CD4-positive, CD25-positive, alpha-beta regulatory T cell (primary cell): Measurements from ENCODE around the gene IGSF9B. TPM values are rescaled to one million over a fixed set of nuclear protein-coding genes. Genes with fewer than 3 reads are reported as not detected.
A peak's percentile ranks its signal among the peaks of the same experiment; 100 is the strongest.

ENCODE experiments used
- ATAC-seq, 2 donors: fragments of 150-1000 bp; cut with Tn5 transposase; one replicate each; pipeline ENCODE4 v1.10.0; 2021; ENCODE audit warnings: low read depth in 2 of 2, moderate number of reproducible peaks in 2 of 2, moderate library complexity in 1 of 2
- DNase-seq, 3 donors: peaks; one replicate each; pipeline versions ENCODE4 v3.0.0 to v3.0.0-alpha.2; 2012 to 2022; ENCODE audit warnings: mixed read lengths in 1 of 3
- H3K27ac ChIP-seq: one replicate; pipeline ENCODE4 v1.7.0; 2013; ENCODE audit warnings: mild to moderate bottlenecking, low read length; ENCODE audit not compliant: insufficient read depth, poor library complexity, severe bottlenecking
- H3K27me3 ChIP-seq: one replicate; pipeline ENCODE4 v1.7.0; 2013; ENCODE audit warnings: low read length; ENCODE audit not compliant: control insufficient read depth, insufficient read depth
- H3K36me3 ChIP-seq: one replicate; pipeline ENCODE4 v1.7.0; 2013; ENCODE audit warnings: mild to moderate bottlenecking, low read length, moderate library complexity; ENCODE audit not compliant: control insufficient read depth, insufficient read depth
- H3K4me1 ChIP-seq: 2 replicates; pipeline ENCODE4 v1.7.0; 2013; ENCODE audit warnings: mild to moderate bottlenecking, low read length; ENCODE audit not compliant: insufficient read depth, control insufficient read depth, poor library complexity, severe bottlenecking
- H3K4me3 ChIP-seq: one replicate; pipeline ENCODE4 v1.7.0; 2013; ENCODE audit warnings: low read depth, mild to moderate bottlenecking, low read length, moderate library complexity
- H3K9me3 ChIP-seq, 2 experiments: 1 replicate in 1 of 2; 2 replicates in 1 of 2; pipeline ENCODE4 v1.7.0; 2013; ENCODE audit warnings: low read length in 2 of 2, mild to moderate bottlenecking in 1 of 2, moderate library complexity in 1 of 2; ENCODE audit not compliant: control insufficient read depth in 2 of 2
- H3K27ac Mint-ChIP-seq, 3 donors: one replicate each; pipeline ENCODE4 v1.8.0; 2020 to 2022; ENCODE audit warnings: mild to moderate bottlenecking in 3 of 3, mixed read lengths in 3 of 3, moderate library complexity in 2 of 3
- H3K27me3 Mint-ChIP-seq: one replicate; pipeline ENCODE4 v1.8.0; 2022; ENCODE audit warnings: mild to moderate bottlenecking, mixed read lengths
- H3K36me3 Mint-ChIP-seq: one replicate; pipeline ENCODE4 v1.8.0; 2020; ENCODE audit warnings: mixed read lengths
- H3K4me1 Mint-ChIP-seq, 4 donors: one replicate each; pipeline ENCODE4 v1.8.0; 2020 to 2022; ENCODE audit warnings: mixed read lengths in 4 of 4, mild to moderate bottlenecking in 1 of 4
- H3K4me3 Mint-ChIP-seq, 4 donors: one replicate each; pipeline ENCODE4 v1.8.0; 2020 to 2022; ENCODE audit warnings: mild to moderate bottlenecking in 4 of 4, mixed read lengths in 4 of 4, moderate library complexity in 3 of 4
- H3K9me3 Mint-ChIP-seq, 7 donors: one replicate each; pipeline ENCODE4 v1.8.0; 2020 to 2022; ENCODE audit warnings: mixed read lengths in 7 of 7, mild to moderate bottlenecking in 3 of 7, moderate library complexity in 2 of 7
- polyA plus RNA-seq, 4 donors: library from polyadenylated mRNA; unstranded; fragments of 300-500 nt; fragmentation: Illumina TruSeq; gene quantifications; one replicate each; pipeline ENCODE4 v1.2.3, GENCODE V29; 2021
- total RNA-seq: library from RNA; stranded (reverse); gene quantifications from one replicate; pipeline ENCODE4 v1.2.3, GENCODE V29; 2022

The IGSF9B gene
- total and polyA plus RNA-seq, 5 donors from 2014 or later: 0.65 to 40.0 (median 1.3) TPM

GRCh38 chr11:133892584-133893380 is 64.0 kb downstream of the IGSF9B start:
- DNase-seq (no peak), ATAC-seq (no peak)
- peak overlapping the region in 1 of 3 donors; percentile 15 for H3K27ac Mint-ChIP-seq
- H3K27me3 Mint-ChIP-seq: no peaks in the 10 kb centered on the region
- peaks cover 0 to 1% (median 0%) of the 10 kb centered on the region in 4 donors for H3K4me1 Mint-ChIP-seq
- no peak overlapping the region for H3K4me3 Mint-ChIP-seq
- H3K9me3 ChIP-seq: no peaks in the 10 kb centered on the region
- H3K27me3 ChIP-seq: no peaks in the 10 kb centered on the region
- H3K36me3 Mint-ChIP-seq: peaks cover 3% of the 10 kb centered on the region
- H3K27ac ChIP-seq: no peak overlapping the region
- no peaks in the 10 kb centered on the region for H3K4me1 ChIP-seq
- no peaks in the 10 kb centered on the region for H3K36me3 ChIP-seq
- peaks cover 0 to 1% (median 0%) of the 10 kb centered on the region in 7 donors for H3K9me3 Mint-ChIP-seq
- H3K4me3 ChIP-seq: no peak overlapping the region

- Mint-ChIP-seq H3K4me3 (no peak overlapping the region), H3K9me3 (no peaks in the 10 kb centered on the region), H3K27ac (no peak overlapping the region), H3K4me1 (peaks cover 0 to 1% (median 0%) of the 10 kb centered on the region in 4 donors), H3K27me3 (no peaks in the 10 kb centered on the region), H3K36me3 (no peaks in the 10 kb centered on the region)
- Histone ChIP-seq H3K4me3 (no peak overlapping the region), H3K27ac (no peak overlapping the region), H3K27me3 (no peaks in the 10 kb centered on the region), H3K9me3 (no peaks in the 10 kb centered on the region), H3K4me1 (no peaks in the 10 kb centered on the region), H3K36me3 (no peaks in the 10 kb centered on the region)
- ATAC-seq: no peak
- no peak for DNase-seq
Measured at GRCh38 chr11:133892126-133892525, 64.6 kb downstream of the IGSF9B start.

- Mint-ChIP-seq H3K36me3 (no peaks in the 10 kb centered on the region), H3K4me3 (no peak overlapping the region), H3K9me3 (peaks cover 0 to 4% (median 0%) of the 10 kb centered on the region in 7 donors), H3K4me1 (no peaks in the 10 kb centered on the region), H3K27ac (no peak overlapping the region), H3K27me3 (peaks cover 5% of the 10 kb centered on the region)
- Histone ChIP-seq H3K4me3 (no peak overlapping the region), H3K27ac (no peak overlapping the region), H3K9me3 (no peaks in the 10 kb centered on the region), H3K36me3 (no peaks in the 10 kb centered on the region), H3K4me1 (no peaks in the 10 kb centered on the region), H3K27me3 (no peaks in the 10 kb centered on the region)
- DNase-seq (no peak), ATAC-seq (no peak)
Measured at GRCh38 chr11:133889893-133890292, 66.9 kb downstream of the IGSF9B start.

GRCh38 chr11:133889188-133889587 is 67.6 kb downstream of the IGSF9B start:
- Mint-ChIP-seq H3K4me1 (no peaks in the 10 kb centered on the region), H3K27me3 (peaks cover 5% of the 10 kb centered on the region), H3K4me3 (no peak overlapping the region), H3K9me3 (peaks cover 0 to 5% (median 0%) of the 10 kb centered on the region in 7 donors), H3K27ac (no peak overlapping the region), H3K36me3 (no peaks in the 10 kb centered on the region)
- Histone ChIP-seq H3K9me3 (no peaks in the 10 kb centered on the region), H3K4me3 (no peak overlapping the region), H3K27me3 (no peaks in the 10 kb centered on the region), H3K36me3 (no peaks in the 10 kb centered on the region), H3K27ac (no peak overlapping the region), H3K4me1 (no peaks in the 10 kb centered on the region)
- DNase-seq: no peak
- ATAC-seq: no peak

- H3K4me3 ChIP-seq: no peak overlapping the region
- no peaks in the 10 kb centered on the region for H3K4me1 ChIP-seq
- H3K36me3 Mint-ChIP-seq: no peaks in the 10 kb centered on the region
- DNase-seq (no peak), ATAC-seq (no peak)
- peaks cover 0 to 12% (median 4%) of the 10 kb centered on the region in 7 donors for H3K9me3 Mint-ChIP-seq
- H3K9me3 ChIP-seq: no peaks in the 10 kb centered on the region
- no peaks in the 10 kb centered on the region for H3K36me3 ChIP-seq
- H3K27me3 Mint-ChIP-seq: peaks cover 5% of the 10 kb centered on the region
- H3K27ac ChIP-seq: no peak overlapping the region
- peak overlapping the region in 1 of 3 donors; percentile 27 for H3K27ac Mint-ChIP-seq
- H3K4me1 Mint-ChIP-seq: no peaks in the 10 kb centered on the region
- H3K27me3 ChIP-seq: no peaks in the 10 kb centered on the region
- no peak overlapping the region for H3K4me3 Mint-ChIP-seq
Measured at GRCh38 chr11:133887692-133888332, 69.0 kb downstream of the IGSF9B start.

- Mint-ChIP-seq H3K4me3 (no peak overlapping the region), H3K9me3 (peaks cover 1 to 17% (median 4%) of the 10 kb centered on the region in 7 donors), H3K36me3 (no peaks in the 10 kb centered on the region), H3K4me1 (no peaks in the 10 kb centered on the region), H3K27me3 (peaks cover 5% of the 10 kb centered on the region), H3K27ac (no peak overlapping the region)
- no peaks in the 10 kb centered on the region for H3K9me3 ChIP-seq
- DNase-seq (no peak), ATAC-seq (no peak)
- no peaks in the 10 kb centered on the region for H3K4me1 ChIP-seq
- no peaks in the 10 kb centered on the region for H3K27me3 ChIP-seq
- H3K36me3 ChIP-seq: no peaks in the 10 kb centered on the region
- no peak overlapping the region for H3K4me3 ChIP-seq
- no peak overlapping the region for H3K27ac ChIP-seq
Measured at GRCh38 chr11:133886029-133886428, 70.7 kb downstream of the IGSF9B start.

GRCh38 chr11:133872160-133872559 is 84.6 kb downstream of the IGSF9B start:
- Histone ChIP-seq H3K27ac (no peak overlapping the region), H3K4me1 (no peaks in the 10 kb centered on the region), H3K27me3 (no peaks in the 10 kb centered on the region), H3K36me3 (no peaks in the 10 kb centered on the region), H3K4me3 (no peak overlapping the region), H3K9me3 (peaks cover 0 to 1% of the 10 kb centered on the region in 2 experiments)
- ATAC-seq (no peak), DNase-seq (no peak)
- no peak overlapping the region for H3K27ac Mint-ChIP-seq
- peaks cover 0 to 6% (median 0%) of the 10 kb centered on the region in 7 donors for H3K9me3 Mint-ChIP-seq
- H3K36me3 Mint-ChIP-seq: no peaks in the 10 kb centered on the region
- peaks cover 5% of the 10 kb centered on the region for H3K27me3 Mint-ChIP-seq
- no peak overlapping the region for H3K4me3 Mint-ChIP-seq
- no peaks in the 10 kb centered on the region for H3K4me1 Mint-ChIP-seq
